ENCODE data around the gene ACP6. TPM values are rescaled to one million over a fixed set of nuclear protein-coding genes. Genes with fewer than 3 reads are reported as not detected.

ACP6 gene
- 9.4 and 11.1 TPM in 2 replicates for total RNA-seq
- 7.0 and 7.1 TPM in 2 replicates for polyA plus RNA-seq
- polyA plus RNA-seq (2011; cell fraction: cytosol; rRNA removed), result 5.1 and 6.5 TPM in 2 replicates
- polyA plus RNA-seq (2011; cell fraction: nucleus; rRNA removed), result 34.6 and 35.2 TPM in 2 replicates
- 4.4 and 8.6 TPM in 2 replicates for polyA plus RNA-seq (2012)
- polyA minus RNA-seq, result 5.8 and 9.4 TPM in 2 replicates
- 15.8 TPM for polyA minus RNA-seq (2011; cell fraction: cytosol; rRNA and poly(A)+ RNA removed)
- polyA minus RNA-seq (2011; cell fraction: nucleus; rRNA and poly(A)+ RNA removed), result 7.8 and 10.3 TPM in 2 replicates
- percentile 41 among the genes with signal in this experiment for Bru-seq, nascent RNA
- percentile 50 among the genes with signal in this experiment for BruChase-seq, experiment 1, labeled RNA remaining after a 6-hour chase
- percentile 60 among the genes with signal in this experiment for BruChase-seq, experiment 2, labeled RNA remaining after a 2-hour chase
- long read RNA-seq, full-length matches to known transcripts, result 15 of 25 reads
- long read RNA-seq, partial matches to known transcripts, result 4 of 25 reads
- long read RNA-seq, other reads (novel, unspliced or antisense), result 6 of 25 reads

GRCh38 chr1:147670319-147671001 lies at the start of gene ACP6:
ACP6 (minus strand) TSS chr1:147670524; CDS start chr1:147670048, 476 bp downstream.
- H3K79me2 ChIP-seq (ENCODE audit: control insufficient read depth, insufficient read depth, low read length), result no peaks in the 10 kb centered on the region
- H3K27ac ChIP-seq (ENCODE audit: insufficient read depth, low read depth, low read length), result no peak within 1 kb of the TSS
- ChIA-PET POLR2A (interaction anchor here (0.7 to 1.5 kb wide), 3 partner anchors 10 to 129 kb away, joined by 3 to 4 read pairs (median 3); partner anchors contain the start of gene BCL9), CTCF (interaction anchor here (0.7 to 1.6 kb wide), 13 partner anchors 9 to 222 kb away, joined by 3 to 12 read pairs (median 4); no protein-coding TSS in a partner anchor)
- dilution Hi-C loops (cut with MboI; ENCODE audit: extremely low pct_ligation_motif_present, low sequenced_read_pairs), result no loop called here
- H3K4me3 ChIP-seq (replicated peaks in 1 of 3; ENCODE audit: insufficient read depth in 1 of 3, low read depth in 1 of 3, low read length in 3 of 3), result peak within 1 kb of the TSS; percentile 57 to 79 (median 76)
- peak within 1 kb of the TSS; percentile 72 for H3K4me2 ChIP-seq (ENCODE audit: insufficient read depth, low read length)
- peaks cover 12% of the 10 kb centered on the region for H3K4me1 ChIP-seq (ENCODE audit: control insufficient read depth, extremely low read depth, insufficient read depth, low read length)
- H3K36me3 ChIP-seq (ENCODE audit: control insufficient read depth in 2 of 2, extremely low read depth in 1 of 2, insufficient read depth in 2 of 2, low read length in 2 of 2), result no peaks in the 10 kb centered on the region
- peak; percentile 97 for DNase-seq (ENCODE audit: low read depth, low spot score)
- peak; percentile 96 for FAIRE-seq
- H2AFZ ChIP-seq (ENCODE audit: low read depth, low read length), result peak within 1 kb of the TSS; percentile 92
- peak within 1 kb of the TSS; percentile 4 for H3K9ac ChIP-seq (replicated peaks; ENCODE audit: extremely low read depth, insufficient read depth, low read length)
- H3K27me3 ChIP-seq (ENCODE audit: control insufficient read depth in 2 of 2, insufficient read depth in 2 of 2, low read length in 2 of 2), result no peaks in the 10 kb centered on the region
- no peaks in the 10 kb centered on the region for H3K9me3 ChIP-seq (replicated peaks; ENCODE audit: control insufficient read depth, insufficient read depth, low read length)
- no peaks in the 10 kb centered on the region for H3K9me1 ChIP-seq (replicated peaks; ENCODE audit: control insufficient read depth, extremely low read depth, insufficient read depth, low read length)
- BruUV-seq (replicated peaks), result no TSS peak
- TF ChIP-seq MYC (IDR thresholded peaks at IDR 0.05; ENCODE audit: low read depth, low read length) (no peak), POLR2A (IDR thresholded peaks at IDR 0.05; ENCODE audit: low read depth, low read length) (peak; percentile 45), GATA2 (IDR thresholded peaks at IDR 0.05; ENCODE audit: insufficient read depth, insufficient read length, low read depth, low read length) (peak; percentile 57), POLR2AphosphoS5 (IDR thresholded peaks at IDR 0.05; ENCODE audit: insufficient read depth, low read depth, low read length) (peak; percentile 46)
- intact Hi-C loops (cut with micrococcal nuclease), result loop anchor here (1.0 to 2.0 kb wide), 3 partner anchors 30 to 111 kb away; no protein-coding TSS in a partner anchor
- H4K20me1 ChIP-seq (replicated peaks; ENCODE audit: control insufficient read depth, extremely low read depth, insufficient read depth, low read length), result no peaks in the 10 kb centered on the region
